Measurements from ENCODE around the gene DOCK8.

Gene DOCK8

GRCh38 chr9:341634-342421 lies 127.2 kb downstream of the DOCK8 start:
- H3K4me3 Mint-ChIP-seq, result no peak overlapping the region
- no peaks in the 10 kb centered on the region for H3K27me3 Mint-ChIP-seq
- no peaks in the 10 kb centered on the region for H3K4me1 Mint-ChIP-seq (ENCODE audit: low read depth)
- no peak overlapping the region for H3K27ac Mint-ChIP-seq
- H3K9me3 Mint-ChIP-seq, result no peaks in the 10 kb centered on the region
- peaks cover 78% of the 10 kb centered on the region for H3K36me3 Mint-ChIP-seq (ENCODE audit: low read depth)

GRCh38 chr9:343773-344172 lies 129.1 kb downstream of the DOCK8 start:
- H3K27me3 Mint-ChIP-seq, result no peaks in the 10 kb centered on the region
- H3K27ac Mint-ChIP-seq, result no peak overlapping the region
- peaks cover 77% of the 10 kb centered on the region for H3K36me3 Mint-ChIP-seq (ENCODE audit: low read depth)
- no peak overlapping the region for H3K4me3 Mint-ChIP-seq
- peaks cover 8% of the 10 kb centered on the region for H3K4me1 Mint-ChIP-seq (ENCODE audit: low read depth)
- H3K9me3 Mint-ChIP-seq, result no peaks in the 10 kb centered on the region

- no peaks in the 10 kb centered on the region for H3K27me3 Mint-ChIP-seq
- peaks cover 83% of the 10 kb centered on the region for H3K36me3 Mint-ChIP-seq (ENCODE audit: low read depth)
- H3K4me1 Mint-ChIP-seq (ENCODE audit: low read depth), result peaks cover 29% of the 10 kb centered on the region
- no peak overlapping the region for H3K4me3 Mint-ChIP-seq
- no peaks in the 10 kb centered on the region for H3K9me3 Mint-ChIP-seq
- no peak overlapping the region for H3K27ac Mint-ChIP-seq
These were observed 131.5 kb downstream of the DOCK8 start for GRCh38 chr9:346111-346571.

GRCh38 chr9:347667-348292 lies 133.1 kb downstream of the DOCK8 start:
- Mint-ChIP-seq H3K4me1 (ENCODE audit: low read depth) (peaks cover 34% of the 10 kb centered on the region), H3K4me3 (no peak overlapping the region), H3K27ac (no peak overlapping the region), H3K9me3 (no peaks in the 10 kb centered on the region), H3K36me3 (ENCODE audit: low read depth) (peaks cover 82% of the 10 kb centered on the region), H3K27me3 (no peaks in the 10 kb centered on the region)

GRCh38 chr9:350384-350783 lies 135.7 kb downstream of the DOCK8 start:
- Mint-ChIP-seq H3K9me3 (no peaks in the 10 kb centered on the region), H3K27ac (peak overlapping the region; percentile 2), H3K4me1 (ENCODE audit: low read depth) (peaks cover 39% of the 10 kb centered on the region), H3K36me3 (ENCODE audit: low read depth) (peaks cover 81% of the 10 kb centered on the region), H3K27me3 (no peaks in the 10 kb centered on the region), H3K4me3 (no peak overlapping the region)

GRCh38 chr9:351916-352315 lies 137.3 kb downstream of the DOCK8 start:
- no peaks in the 10 kb centered on the region for H3K9me3 Mint-ChIP-seq
- H3K4me3 Mint-ChIP-seq, result no peak overlapping the region
- peaks cover 82% of the 10 kb centered on the region for H3K36me3 Mint-ChIP-seq (ENCODE audit: low read depth)
- peak overlapping the region; percentile 69 for H3K27ac Mint-ChIP-seq
- H3K4me1 Mint-ChIP-seq (ENCODE audit: low read depth), result peaks cover 43% of the 10 kb centered on the region
- H3K27me3 Mint-ChIP-seq, result no peaks in the 10 kb centered on the region

- no peak overlapping the region for H3K27ac Mint-ChIP-seq
- H3K4me3 Mint-ChIP-seq, result no peak overlapping the region
- peaks cover 38% of the 10 kb centered on the region for H3K4me1 Mint-ChIP-seq (ENCODE audit: low read depth)
- no peaks in the 10 kb centered on the region for H3K9me3 Mint-ChIP-seq
- H3K27me3 Mint-ChIP-seq, result no peaks in the 10 kb centered on the region
- H3K36me3 Mint-ChIP-seq (ENCODE audit: low read depth), result peaks cover 83% of the 10 kb centered on the region
These were observed 138.4 kb downstream of the DOCK8 start for GRCh38 chr9:353077-353476.

- Mint-ChIP-seq H3K27ac (no peak overlapping the region), H3K4me3 (no peak overlapping the region), H3K9me3 (no peaks in the 10 kb centered on the region), H3K4me1 (ENCODE audit: low read depth) (peaks cover 29% of the 10 kb centered on the region), H3K36me3 (ENCODE audit: low read depth) (peaks cover 72% of the 10 kb centered on the region), H3K27me3 (no peaks in the 10 kb centered on the region)
These were observed 139.8 kb downstream of the DOCK8 start for GRCh38 chr9:354453-354852.

- Mint-ChIP-seq H3K4me1 (ENCODE audit: low read depth) (peaks cover 9% of the 10 kb centered on the region), H3K27me3 (no peaks in the 10 kb centered on the region), H3K9me3 (no peaks in the 10 kb centered on the region), H3K36me3 (ENCODE audit: low read depth) (peaks cover 66% of the 10 kb centered on the region), H3K27ac (peak overlapping the region; percentile 31), H3K4me3 (no peak overlapping the region)
These were observed 142.9 kb downstream of the DOCK8 start for GRCh38 chr9:357560-357959.

- Mint-ChIP-seq H3K36me3 (ENCODE audit: low read depth) (peaks cover 58% of the 10 kb centered on the region), H3K4me3 (no peak overlapping the region), H3K4me1 (ENCODE audit: low read depth) (no peaks in the 10 kb centered on the region), H3K27me3 (no peaks in the 10 kb centered on the region), H3K27ac (peak overlapping the region; percentile 42), H3K9me3 (no peaks in the 10 kb centered on the region)
These were observed 148.1 kb downstream of the DOCK8 start for GRCh38 chr9:362561-363273.

GRCh38 chr9:363274-363612 lies 148.6 kb downstream of the DOCK8 start:
- Mint-ChIP-seq H3K9me3 (no peaks in the 10 kb centered on the region), H3K4me1 (ENCODE audit: low read depth) (no peaks in the 10 kb centered on the region), H3K27ac (no peak overlapping the region), H3K4me3 (no peak overlapping the region), H3K36me3 (ENCODE audit: low read depth) (peaks cover 62% of the 10 kb centered on the region), H3K27me3 (no peaks in the 10 kb centered on the region)

GRCh38 chr9:365436-365835 lies 150.8 kb downstream of the DOCK8 start:
- Mint-ChIP-seq H3K36me3 (ENCODE audit: low read depth) (peaks cover 75% of the 10 kb centered on the region), H3K27ac (no peak overlapping the region), H3K4me1 (ENCODE audit: low read depth) (no peaks in the 10 kb centered on the region), H3K27me3 (no peaks in the 10 kb centered on the region), H3K9me3 (no peaks in the 10 kb centered on the region), H3K4me3 (no peak overlapping the region)

- Mint-ChIP-seq H3K4me3 (no peak overlapping the region), H3K4me1 (ENCODE audit: low read depth) (no peaks in the 10 kb centered on the region), H3K27ac (no peak overlapping the region), H3K27me3 (no peaks in the 10 kb centered on the region), H3K9me3 (no peaks in the 10 kb centered on the region), H3K36me3 (ENCODE audit: low read depth) (peaks cover 78% of the 10 kb centered on the region)
These were observed 152.0 kb downstream of the DOCK8 start for GRCh38 chr9:366620-367019.

- H3K27me3 Mint-ChIP-seq, result no peaks in the 10 kb centered on the region
- no peak overlapping the region for H3K27ac Mint-ChIP-seq
These were observed 155.4 kb downstream of the DOCK8 start for GRCh38 chr9:370086-370485.

GRCh38 chr9:371349-371748 lies 156.7 kb downstream of the DOCK8 start:
- H3K27me3 Mint-ChIP-seq, result no peaks in the 10 kb centered on the region
- H3K27ac Mint-ChIP-seq, result peak overlapping the region; percentile 41
- no peaks in the 10 kb centered on the region for H3K4me1 Mint-ChIP-seq (ENCODE audit: low read depth)
- peaks cover 76% of the 10 kb centered on the region for H3K36me3 Mint-ChIP-seq (ENCODE audit: low read depth)
- no peaks in the 10 kb centered on the region for H3K9me3 Mint-ChIP-seq
- H3K4me3 Mint-ChIP-seq, result no peak overlapping the region

More at GRCh38 chr9:370086-370485, 155.4 kb downstream of the DOCK8 start:
- Mint-ChIP-seq H3K4me1 (ENCODE audit: low read depth) (no peaks in the 10 kb centered on the region), H3K4me3 (no peak overlapping the region), H3K9me3 (no peaks in the 10 kb centered on the region), H3K36me3 (ENCODE audit: low read depth) (peaks cover 73% of the 10 kb centered on the region)
